ENCODE data around the gene ABHD3.

- TF ChIP-seq CTCF (IDR thresholded peaks at IDR 0.05), result no peak
- TF ChIP-seq POLR2A (IDR thresholded peaks at IDR 0.05), result no peak
- TF ChIP-seq POLR2AphosphoS5 (IDR thresholded peaks at IDR 0.05), result no peak
Measured at GRCh38 chr18:21706386-21706865, 1.9 kb upstream of the ABHD3 start.
